GM15510 (cell line): ENCODE data around the gene GRK6.
A peak's percentile ranks its signal among the peaks of the same experiment; 100 is the strongest.

Experiments
- POLR2A ChIP-seq: IDR thresholded peaks from 3 replicates; pipeline ENCODE4 v1.6.1; 2011; ENCODE audit warnings: borderline replicate concordance; ENCODE audit not compliant: insufficient read length; ENCODE audit errors: extremely low read depth

The GRK6 gene

DNA sequence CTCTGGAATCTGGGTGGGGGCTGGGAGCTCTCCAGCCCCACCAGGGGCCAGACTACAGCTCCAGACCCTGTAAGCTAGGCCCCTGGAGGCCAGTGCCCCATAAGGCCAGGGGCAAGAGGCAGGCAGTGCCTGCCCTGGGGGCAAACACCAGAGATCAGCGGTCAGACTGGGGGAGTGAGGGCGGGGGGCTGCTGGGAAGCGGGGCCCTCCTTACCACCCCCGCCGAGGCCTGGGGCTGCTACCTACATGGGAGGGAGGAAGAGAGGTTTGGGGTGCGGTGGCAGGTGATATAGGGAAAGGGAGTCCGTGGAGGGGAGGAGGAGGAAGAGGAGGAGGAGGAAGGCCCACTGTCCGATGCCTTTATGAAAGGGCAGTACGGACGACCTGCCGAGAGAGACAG lies 32.9 kb downstream of the GRK6 start:
- TF ChIP-seq POLR2A: no peak

DNA sequence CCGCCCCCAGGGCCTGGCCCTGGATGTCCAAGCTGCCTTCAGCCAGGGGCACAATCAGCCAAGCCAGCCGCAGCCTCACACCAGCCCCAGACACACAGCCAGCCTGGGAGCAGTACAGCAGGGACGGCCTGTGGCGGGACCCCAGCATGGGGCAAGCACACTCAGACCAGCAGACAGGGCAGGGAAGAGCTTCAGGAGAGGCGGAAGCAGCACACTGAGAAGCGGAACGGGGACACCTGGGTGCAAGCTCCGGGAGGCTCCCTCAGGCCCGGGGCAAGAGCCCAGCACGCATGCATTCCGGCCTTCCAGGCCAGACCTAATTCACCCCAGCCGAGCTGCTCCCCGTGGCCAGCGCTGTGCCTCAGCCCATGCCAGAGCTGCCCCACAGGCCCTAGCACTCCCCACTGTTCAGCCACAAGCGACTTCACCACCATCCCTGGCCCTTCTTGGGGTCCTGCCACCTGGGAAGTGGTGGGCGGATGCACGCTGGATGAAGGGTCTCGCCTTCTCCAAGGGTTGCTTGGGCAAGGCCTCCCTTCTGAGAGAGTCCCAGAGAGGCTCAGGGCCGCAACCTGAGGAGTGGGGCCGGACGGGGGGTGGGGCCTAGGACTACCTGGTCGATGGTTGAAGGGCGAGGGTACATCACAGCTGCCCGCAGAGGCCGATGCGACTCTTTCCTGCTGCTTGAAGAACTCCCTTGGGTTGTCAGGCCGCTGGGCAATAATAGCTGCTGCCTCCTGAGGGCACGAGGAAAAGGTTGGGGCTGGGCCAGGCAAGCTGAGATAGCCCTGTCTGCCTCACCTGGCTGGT lies 33.5 kb downstream of the GRK6 start:
- TF ChIP-seq POLR2A: no peak

DNA sequence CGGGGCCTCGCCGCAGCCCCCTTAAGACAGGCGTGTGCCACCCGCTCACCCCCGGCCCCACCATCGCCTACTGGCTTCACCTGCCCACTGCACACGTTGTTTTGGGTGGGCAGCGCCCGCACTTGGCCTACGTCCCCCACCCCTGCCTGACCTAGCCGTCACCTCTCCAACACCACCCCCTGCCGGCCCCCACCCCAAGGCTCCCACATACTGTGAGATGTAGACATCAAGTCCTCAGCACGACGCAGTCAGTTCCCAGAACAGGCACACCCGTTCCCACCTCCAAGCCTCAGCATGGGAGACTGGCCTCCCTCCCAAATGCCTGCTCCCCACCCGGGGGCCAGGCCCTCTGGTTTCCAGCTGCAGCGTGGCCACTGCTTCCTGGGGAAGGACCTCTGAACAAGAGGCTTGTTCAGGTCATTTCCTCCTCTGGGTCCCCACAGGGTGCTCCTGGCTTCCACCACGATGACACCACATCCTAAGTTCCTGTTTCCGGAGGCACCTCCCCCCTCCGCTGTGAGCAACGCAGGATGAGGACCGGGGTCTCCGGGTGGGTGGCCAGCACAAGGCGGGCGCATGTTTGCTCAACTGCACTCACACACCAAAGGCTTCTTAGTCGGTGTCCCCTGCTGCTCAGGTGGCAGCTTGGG lies 35.7 kb downstream of the GRK6 start:
- no peak for TF ChIP-seq POLR2A

DNA sequence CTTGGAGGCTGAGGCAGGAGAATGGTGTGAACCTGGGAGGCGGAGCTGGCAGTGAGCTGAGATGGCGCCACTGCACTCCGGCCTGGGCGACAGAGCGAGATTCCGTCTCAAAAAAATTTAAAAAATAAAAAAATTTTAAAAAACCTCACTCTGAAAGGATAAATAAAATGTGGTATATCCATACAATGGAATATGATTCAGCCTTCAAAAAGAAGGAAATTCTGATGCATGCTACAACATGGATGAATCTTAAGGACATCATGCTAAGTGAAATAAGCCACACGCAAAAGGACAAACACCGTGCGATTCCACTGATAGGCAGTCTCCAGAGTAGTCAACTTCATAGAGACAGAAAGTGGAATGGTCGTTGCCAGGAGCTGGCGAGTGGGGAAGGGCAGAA lies 38.6 kb downstream of the GRK6 start:
- TF ChIP-seq POLR2A: no peak

DNA sequence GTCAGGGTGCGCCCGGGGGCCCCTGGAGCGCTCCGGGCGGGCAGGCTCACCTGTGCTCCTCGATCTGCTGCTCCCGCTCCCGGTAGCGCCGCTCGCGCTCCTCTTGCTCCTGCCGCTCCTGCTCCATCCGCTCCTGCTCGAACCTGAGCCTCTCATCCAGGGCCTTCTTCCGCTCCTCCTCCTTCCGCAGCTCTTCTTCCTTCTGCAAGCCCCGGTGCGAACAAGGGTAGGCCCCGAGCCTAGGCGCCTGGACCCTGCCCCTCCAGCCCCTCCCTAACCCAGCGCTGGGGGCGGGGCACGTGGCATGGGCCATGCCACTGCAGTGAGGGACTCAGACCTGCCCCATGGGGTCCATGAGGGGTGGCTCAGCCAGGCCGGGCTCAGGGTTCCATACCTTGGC lies 40.4 kb downstream of the GRK6 start:
- TF ChIP-seq POLR2A: no peak

DNA sequence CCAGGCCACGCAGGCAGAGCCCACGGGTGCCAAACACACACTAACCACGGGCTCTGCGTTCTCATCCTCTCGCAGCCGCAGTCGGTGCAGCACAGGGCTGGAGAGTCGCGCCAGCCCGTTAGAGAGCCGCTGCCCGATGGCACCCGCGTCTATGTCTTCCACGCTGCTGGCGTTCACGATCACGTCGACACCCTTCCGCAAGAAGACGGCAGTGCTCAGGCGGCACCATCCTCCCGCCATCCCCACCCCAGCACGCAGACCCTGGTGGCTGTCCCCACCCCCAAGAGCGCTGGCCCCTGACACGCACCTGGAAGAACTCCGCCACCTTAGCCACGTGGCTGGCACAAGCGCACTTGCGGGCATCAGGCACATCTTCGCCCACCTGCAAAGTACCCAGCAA lies 41.0 kb downstream of the GRK6 start:
- no peak for TF ChIP-seq POLR2A

DNA sequence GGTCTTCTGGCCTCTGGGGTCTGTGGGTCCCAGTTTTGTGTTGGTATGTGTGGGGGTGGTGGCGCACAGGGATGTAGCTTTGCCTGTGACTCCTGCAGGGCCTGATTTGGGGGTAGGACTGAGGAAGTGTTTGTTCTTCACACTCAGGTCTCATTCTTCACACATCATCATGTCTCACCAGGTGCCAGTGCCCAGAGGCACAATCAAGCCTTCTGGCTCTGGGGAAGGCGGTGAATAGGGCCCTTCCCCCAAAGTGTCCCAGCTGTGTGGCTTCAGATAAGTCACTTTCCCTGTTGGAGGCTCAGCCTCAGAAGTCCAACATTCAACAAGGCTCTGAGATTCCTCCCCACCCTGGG lies 41.8 kb downstream of the GRK6 start:
- no peak for TF ChIP-seq POLR2A

DNA sequence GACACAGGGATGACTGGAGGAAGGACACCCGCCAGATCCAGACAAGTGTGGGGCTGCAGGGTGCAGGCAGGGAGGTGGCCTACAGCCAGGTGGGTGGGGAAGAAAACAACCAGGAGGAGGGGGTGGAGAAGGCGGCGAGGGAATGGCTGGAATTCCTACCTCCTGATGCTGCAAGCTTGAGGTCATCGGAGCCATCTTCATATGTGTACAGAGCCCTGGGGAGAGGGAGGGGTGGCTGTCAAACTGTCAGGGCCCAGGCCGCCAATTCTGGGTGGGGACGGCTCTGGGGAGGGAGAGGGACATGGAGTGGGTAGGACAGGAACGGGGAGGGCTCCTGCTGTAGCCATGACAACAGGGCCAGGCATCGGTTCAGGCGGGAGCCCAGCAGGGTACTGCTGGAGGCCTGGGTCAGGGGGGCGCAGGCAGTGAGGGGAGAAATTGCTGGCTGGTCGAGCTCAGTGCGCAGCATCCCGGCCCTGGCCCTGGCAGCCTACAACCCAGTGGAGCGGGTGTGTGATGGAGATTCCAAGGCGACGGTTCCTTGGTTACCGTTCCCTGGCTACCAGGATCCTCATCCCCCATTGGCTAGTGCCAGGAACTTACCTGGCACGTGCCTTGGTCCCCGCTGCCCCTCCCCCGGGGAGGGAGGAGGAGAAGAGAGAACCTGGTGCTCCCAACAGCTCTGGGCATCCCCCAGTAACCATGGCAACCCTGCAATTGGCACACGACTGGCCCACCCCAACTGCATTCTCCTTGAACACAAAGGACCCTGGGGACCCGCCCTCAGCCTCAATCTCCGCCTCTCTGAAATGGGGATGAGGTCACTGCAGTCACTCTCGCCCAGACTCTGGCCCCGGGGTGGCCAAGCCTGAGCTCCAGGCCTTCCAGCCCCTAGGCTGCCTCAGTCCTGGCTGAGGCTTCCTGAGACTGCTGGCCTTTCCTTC lies 42.5 kb downstream of the GRK6 start:
- TF ChIP-seq POLR2A: no peak

DNA sequence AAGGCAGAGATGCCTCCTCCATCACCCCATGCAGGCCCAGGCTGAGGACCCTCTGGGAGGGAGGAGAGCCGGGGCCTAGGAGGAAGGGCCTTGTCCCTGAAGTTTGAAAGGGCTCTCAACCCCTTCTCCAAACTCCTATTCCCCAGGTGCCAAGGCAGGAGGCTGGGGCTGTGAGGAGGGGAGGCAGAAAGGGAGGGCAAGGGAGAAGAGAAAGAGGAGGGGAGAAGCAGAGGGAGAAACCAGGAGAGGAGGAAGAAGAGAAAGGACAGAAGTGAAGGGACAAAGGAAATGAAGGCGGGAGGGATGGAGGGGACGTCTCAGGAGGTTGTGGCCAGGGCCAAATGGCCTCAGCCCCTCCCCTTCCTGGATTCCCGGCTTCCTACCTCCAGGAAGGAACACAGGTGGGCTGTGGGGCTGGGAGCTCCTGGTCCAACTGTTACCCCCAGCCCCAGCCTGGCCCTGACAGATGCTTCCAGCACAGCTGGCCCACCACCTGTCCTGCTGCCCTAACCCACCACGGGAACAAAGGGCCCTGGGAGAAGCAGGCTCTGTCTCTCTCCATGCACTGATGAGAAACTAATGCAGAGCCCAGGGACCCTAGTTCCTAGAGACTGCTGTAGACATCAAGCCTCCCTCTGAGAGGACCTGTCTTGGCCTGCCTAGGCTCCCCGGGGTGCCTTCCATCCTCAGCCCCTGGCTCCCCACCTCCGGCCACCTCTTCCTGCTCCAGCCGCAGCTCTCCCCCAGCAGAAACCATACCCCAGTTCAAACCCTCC lies 43.5 kb downstream of the GRK6 start:
- TF ChIP-seq POLR2A: no peak

DNA sequence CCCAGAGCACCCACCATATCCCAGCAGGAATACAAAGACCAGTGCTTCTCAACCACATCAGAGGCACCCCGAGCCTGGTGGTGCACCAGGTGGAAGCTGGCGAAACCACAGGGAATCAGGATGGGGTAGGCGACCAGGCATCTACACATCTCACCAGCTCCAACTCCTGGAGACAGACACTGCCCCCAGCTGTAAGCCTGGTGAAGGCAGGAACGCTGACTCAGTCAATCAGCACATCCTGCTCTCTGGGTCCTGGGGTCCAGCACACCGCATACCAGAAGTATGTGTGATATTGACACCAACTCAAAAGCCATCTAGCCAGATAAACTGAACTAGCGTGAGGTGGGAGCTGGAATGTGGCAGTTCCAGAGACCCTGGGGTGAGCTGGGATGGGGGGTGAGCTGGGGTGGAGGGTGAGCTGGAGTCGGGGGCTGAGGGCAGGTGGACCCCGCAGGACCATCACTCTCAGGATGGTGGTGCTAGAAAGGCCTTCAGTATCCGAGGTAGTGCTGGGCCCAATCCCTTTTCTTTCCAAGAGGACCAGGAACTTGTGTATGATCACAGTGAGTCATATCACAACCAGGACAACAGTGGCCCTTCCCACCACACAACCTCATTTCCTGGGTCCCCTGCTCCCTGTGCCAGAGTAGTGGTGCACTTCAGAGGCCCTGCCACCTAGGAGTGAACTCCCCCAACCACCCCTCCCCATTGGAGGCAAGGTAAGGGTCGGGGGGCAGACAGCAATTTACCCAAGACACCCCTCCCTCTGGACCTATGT lies 44.5 kb downstream of the GRK6 start:
- TF ChIP-seq POLR2A: no peak

DNA sequence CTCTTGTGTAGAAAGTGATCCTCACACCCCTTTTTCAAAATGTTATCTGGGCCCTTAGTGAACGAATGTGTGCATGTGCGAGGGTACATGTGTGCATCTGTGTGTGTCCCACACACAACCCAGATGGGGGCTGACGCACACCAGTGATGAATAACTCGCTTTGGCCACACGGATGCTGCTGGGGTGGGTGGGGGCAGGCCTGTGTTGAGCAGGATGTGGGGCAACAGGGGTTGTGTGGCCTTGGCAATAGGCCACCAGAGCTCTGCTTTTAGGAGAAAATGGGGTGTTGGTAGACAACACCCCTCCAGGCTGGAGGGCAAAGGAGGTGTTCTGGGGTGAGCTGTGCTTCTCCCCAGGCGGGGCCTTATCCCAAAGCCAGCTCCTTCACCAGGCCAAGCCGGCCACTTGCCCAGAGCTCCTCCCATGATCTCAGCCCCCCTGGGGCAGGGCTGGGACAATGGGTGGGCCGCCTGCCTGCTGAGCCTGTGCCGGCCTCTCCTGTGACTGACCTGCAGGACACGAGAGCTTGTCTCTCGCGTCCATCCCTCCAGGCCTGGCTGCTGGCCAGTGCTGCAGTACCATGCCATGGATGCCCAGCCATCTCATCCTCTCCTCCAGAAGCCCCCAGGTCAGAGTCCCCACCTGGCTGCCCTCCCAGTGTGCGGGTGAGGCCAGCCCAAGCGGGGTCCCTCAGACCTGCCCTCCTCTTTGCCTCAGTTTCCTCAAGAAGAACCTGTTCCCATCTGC lies 45.3 kb downstream of the GRK6 start:
- no peak for TF ChIP-seq POLR2A

DNA sequence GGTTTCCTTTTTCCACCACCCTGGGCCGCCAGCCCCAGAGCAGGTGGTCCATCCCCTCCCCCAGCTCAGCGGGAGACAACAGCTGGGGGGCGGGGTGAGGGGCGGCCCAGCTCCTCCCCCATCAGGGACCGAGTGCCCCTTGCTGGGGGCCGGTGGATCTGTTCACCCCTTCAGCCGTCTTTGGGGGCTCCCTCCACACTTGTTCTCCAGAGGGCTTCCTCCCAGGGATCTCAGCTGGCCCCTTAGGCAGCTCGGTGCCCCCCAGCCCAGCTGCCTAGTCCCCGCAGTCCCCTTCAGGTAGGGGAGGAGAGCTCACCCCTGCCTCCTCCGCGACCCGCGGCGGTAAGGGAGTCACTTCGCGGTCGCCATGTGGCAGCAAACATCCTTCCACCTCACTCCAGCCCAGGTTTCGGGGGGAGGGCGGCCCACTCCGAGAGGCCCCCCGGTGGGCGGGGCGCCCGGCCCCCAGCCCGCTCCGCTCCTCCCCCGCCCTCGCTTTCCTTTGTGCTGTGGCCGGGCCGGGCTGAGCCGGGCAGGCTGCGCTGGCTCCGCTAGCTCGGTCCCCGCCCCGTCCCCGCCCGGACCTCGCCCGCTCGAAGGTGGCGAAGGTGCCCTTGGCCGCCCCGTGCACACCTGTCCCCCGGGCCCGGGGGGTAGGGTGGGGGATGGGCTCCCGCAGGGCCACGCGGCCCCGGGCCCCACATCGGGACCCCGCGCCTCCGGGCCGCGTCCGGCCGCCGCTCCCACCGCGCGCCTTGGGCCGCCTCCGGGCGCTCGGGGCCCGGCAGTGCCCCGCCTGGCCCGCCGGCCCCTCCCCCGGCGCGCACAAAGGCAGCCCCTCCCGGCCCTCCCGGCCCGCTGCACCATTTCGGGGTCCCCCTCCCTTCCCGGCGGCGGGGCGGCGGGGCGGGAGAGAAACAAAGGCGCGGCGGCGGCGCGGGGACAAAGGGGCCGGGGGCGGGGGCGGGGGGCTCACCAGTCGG lies 46.3 kb downstream of the GRK6 start:
- TF ChIP-seq POLR2A: peak; percentile 49
